SK-N-SH treated with all-trans-retinoic acid at 6 μM for 48 hours (cell line): Measurements from ENCODE around the gene HSPA9.

Source experiments
- ARNTL ChIP-seq: fragments of 450-650 bp; formaldehyde crosslinking; IDR thresholded peaks from 2 replicates; pipeline ENCODE4 v1.5.0; 2020; ENCODE audit warnings: low read depth, mild to moderate bottlenecking, moderate library complexity, borderline replicate concordance
- BACH2 ChIP-seq: fragments of 250-450 bp; sonication (Bioruptor Pico); IDR thresholded peaks from 2 replicates; pipeline ENCODE4 v1.9.0; 2021; ENCODE audit warnings: mild to moderate bottlenecking, borderline replicate concordance
- ESRRG ChIP-seq: fragments of 250-450 bp; sonication (Bioruptor Pico); IDR thresholded peaks from 2 replicates; pipeline ENCODE4 v1.6.1; 2021; ENCODE audit warnings: mild to moderate bottlenecking
- GLIS3 ChIP-seq: fragments of 250-450 bp; sonication (Bioruptor Pico); IDR thresholded peaks from 2 replicates; pipeline ENCODE4 v1.5.0; 2020; ENCODE audit warnings: mild to moderate bottlenecking, moderate library complexity
- RARB ChIP-seq: fragments of 250-450 bp; sonication (Bioruptor Pico); IDR thresholded peaks from 2 replicates; pipeline ENCODE4 v1.8.0; 2021; ENCODE audit warnings: mild to moderate bottlenecking, moderate library complexity
- SNAI2 ChIP-seq: fragments of 250-450 bp; sonication (Bioruptor Pico); IDR thresholded peaks from 2 replicates; pipeline ENCODE4 v1.5.0; 2020; ENCODE audit warnings: mild to moderate bottlenecking, moderate library complexity
- ZFP3 ChIP-seq: fragments of 250-450 bp; sonication (Bioruptor Pico); IDR thresholded peaks from 2 replicates; pipeline ENCODE4 v1.5.0; 2020; ENCODE audit warnings: mild to moderate bottlenecking, moderate library complexity
- ZFP30 ChIP-seq: fragments of 450-650 bp; formaldehyde crosslinking; IDR thresholded peaks from 2 replicates; pipeline ENCODE4 v1.5.0; 2022; ENCODE audit warnings: mild to moderate bottlenecking, moderate library complexity
- ZNF565 ChIP-seq: fragments of 450-650 bp; formaldehyde crosslinking; conservative IDR thresholded peaks from 2 replicates; pipeline ENCODE4 v1.5.0; 2020; ENCODE audit warnings: low read depth, mild to moderate bottlenecking, moderate library complexity
- ZNF70 ChIP-seq: fragments of 450-650 bp; formaldehyde crosslinking; IDR thresholded peaks from 2 replicates; pipeline ENCODE4 v1.5.0; 2020; ENCODE audit warnings: mild to moderate bottlenecking, moderate library complexity
- ZNF8 ChIP-seq: fragments of 450-650 bp; formaldehyde crosslinking; IDR thresholded peaks from 2 replicates; pipeline ENCODE4 v1.5.0; 2020; ENCODE audit warnings: mild to moderate bottlenecking, moderate library complexity
- TF ChIP-seq, protein P1 (sequence below): fragments of 250-450 bp; sonication (Bioruptor Pico); IDR thresholded peaks from 2 replicates; pipeline ENCODE4 v1.8.0; 2020; ENCODE audit warnings: mild to moderate bottlenecking, moderate library complexity, borderline replicate concordance
- TF ChIP-seq, protein P2 (sequence below): fragments of 250-450 bp; sonication (Bioruptor Pico); IDR thresholded peaks from 2 replicates; pipeline ENCODE4 v1.5.1; 2021; ENCODE audit warnings: mild to moderate bottlenecking, moderate library complexity
- TF ChIP-seq, protein P3 (sequence below): fragments of 250-450 bp; sonication (Bioruptor Pico); IDR thresholded peaks from 2 replicates; pipeline ENCODE4 v1.5.0; 2020; ENCODE audit warnings: mild to moderate bottlenecking, moderate library complexity

DNA sequence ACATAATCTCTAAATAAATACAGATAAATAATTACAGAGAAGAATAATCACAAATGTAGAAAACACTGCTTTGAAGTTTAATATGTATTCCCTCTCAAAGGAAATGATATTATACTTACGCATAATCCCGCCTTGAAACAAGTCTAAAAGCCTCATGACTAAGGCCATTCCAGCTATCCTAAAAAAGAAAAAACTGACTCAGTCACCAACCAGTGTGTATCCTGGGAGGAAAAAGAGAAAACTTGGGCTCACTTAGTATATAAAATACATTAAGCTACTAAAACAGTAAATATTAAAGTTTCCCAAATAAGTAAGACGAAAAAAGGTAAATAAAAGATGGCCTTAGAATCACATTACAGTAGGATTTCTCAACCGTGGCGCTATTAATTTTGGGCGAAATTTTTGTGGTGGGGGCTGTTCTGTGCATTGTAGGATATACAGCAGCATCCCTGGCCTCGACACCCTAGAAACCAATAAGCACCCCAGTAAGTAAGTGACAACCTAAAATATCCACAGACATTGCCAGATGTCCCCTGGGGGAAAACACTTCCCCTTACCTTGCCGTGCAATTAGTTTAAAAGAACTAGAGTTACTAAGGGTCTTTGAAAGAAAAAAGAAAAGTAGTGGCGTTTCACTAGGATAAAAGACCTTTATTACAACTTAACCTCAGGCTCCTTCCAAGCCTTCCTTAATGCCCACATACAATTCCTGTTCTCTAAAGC, 1.1 kb downstream of the HSPA9 start:
- TF ChIP-seq ZFP3 (CRISPR knock-in tag), result no peak
- TF ChIP-seq, protein P1, sequence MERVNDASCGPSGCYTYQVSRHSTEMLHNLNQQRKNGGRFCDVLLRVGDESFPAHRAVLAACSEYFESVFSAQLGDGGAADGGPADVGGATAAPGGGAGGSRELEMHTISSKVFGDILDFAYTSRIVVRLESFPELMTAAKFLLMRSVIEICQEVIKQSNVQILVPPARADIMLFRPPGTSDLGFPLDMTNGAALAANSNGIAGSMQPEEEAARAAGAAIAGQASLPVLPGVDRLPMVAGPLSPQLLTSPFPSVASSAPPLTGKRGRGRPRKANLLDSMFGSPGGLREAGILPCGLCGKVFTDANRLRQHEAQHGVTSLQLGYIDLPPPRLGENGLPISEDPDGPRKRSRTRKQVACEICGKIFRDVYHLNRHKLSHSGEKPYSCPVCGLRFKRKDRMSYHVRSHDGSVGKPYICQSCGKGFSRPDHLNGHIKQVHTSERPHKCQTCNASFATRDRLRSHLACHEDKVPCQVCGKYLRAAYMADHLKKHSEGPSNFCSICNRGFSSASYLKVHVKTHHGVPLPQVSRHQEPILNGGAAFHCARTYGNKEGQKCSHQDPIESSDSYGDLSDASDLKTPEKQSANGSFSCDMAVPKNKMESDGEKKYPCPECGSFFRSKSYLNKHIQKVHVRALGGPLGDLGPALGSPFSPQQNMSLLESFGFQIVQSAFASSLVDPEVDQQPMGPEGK, result no peak
- TF ChIP-seq ARNTL, result no peak
- no peak for TF ChIP-seq RARB (CRISPR knock-in tag)
- TF ChIP-seq ZFP30 (CRISPR knock-in tag), result no peak
- TF ChIP-seq BACH2 (CRISPR knock-in tag), result no peak
- no peak for TF ChIP-seq ZNF70 (CRISPR knock-in tag)
- TF ChIP-seq GLIS3, result no peak
- TF ChIP-seq, protein P2, sequence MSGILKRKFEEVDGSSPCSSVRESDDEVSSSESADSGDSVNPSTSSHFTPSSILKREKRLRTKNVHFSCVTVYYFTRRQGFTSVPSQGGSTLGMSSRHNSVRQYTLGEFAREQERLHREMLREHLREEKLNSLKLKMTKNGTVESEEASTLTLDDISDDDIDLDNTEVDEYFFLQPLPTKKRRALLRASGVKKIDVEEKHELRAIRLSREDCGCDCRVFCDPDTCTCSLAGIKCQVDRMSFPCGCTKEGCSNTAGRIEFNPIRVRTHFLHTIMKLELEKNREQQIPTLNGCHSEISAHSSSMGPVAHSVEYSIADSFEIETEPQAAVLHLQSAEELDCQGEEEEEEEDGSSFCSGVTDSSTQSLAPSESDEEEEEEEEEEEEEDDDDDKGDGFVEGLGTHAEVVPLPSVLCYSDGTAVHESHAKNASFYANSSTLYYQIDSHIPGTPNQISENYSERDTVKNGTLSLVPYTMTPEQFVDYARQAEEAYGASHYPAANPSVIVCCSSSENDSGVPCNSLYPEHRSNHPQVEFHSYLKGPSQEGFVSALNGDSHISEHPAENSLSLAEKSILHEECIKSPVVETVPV (CRISPR knock-in tag), result no peak
- no peak for TF ChIP-seq ZNF565 (CRISPR knock-in tag)
- TF ChIP-seq, protein P3, sequence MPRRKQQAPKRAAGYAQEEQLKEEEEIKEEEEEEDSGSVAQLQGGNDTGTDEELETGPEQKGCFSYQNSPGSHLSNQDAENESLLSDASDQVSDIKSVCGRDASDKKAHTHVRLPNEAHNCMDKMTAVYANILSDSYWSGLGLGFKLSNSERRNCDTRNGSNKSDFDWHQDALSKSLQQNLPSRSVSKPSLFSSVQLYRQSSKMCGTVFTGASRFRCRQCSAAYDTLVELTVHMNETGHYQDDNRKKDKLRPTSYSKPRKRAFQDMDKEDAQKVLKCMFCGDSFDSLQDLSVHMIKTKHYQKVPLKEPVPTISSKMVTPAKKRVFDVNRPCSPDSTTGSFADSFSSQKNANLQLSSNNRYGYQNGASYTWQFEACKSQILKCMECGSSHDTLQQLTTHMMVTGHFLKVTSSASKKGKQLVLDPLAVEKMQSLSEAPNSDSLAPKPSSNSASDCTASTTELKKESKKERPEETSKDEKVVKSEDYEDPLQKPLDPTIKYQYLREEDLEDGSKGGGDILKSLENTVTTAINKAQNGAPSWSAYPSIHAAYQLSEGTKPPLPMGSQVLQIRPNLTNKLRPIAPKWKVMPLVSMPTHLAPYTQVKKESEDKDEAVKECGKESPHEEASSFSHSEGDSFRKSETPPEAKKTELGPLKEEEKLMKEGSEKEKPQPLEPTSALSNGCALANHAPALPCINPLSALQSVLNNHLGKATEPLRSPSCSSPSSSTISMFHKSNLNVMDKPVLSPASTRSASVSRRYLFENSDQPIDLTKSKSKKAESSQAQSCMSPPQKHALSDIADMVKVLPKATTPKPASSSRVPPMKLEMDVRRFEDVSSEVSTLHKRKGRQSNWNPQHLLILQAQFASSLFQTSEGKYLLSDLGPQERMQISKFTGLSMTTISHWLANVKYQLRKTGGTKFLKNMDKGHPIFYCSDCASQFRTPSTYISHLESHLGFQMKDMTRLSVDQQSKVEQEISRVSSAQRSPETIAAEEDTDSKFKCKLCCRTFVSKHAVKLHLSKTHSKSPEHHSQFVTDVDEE (CRISPR knock-in tag), result no peak
- no peak for TF ChIP-seq SNAI2 (CRISPR knock-in tag)
- TF ChIP-seq ZNF8 (CRISPR knock-in tag), result no peak
- TF ChIP-seq ESRRG (CRISPR knock-in tag), result no peak
